Midbrain (tissue), 1 donor: Measurements from ENCODE around the gene APP.

Experiments
- DNase-seq: peaks from one replicate; lab custom pipeline; 2025; lab: John Stamatoyannopoulos, UW

Gene APP

DNA sequence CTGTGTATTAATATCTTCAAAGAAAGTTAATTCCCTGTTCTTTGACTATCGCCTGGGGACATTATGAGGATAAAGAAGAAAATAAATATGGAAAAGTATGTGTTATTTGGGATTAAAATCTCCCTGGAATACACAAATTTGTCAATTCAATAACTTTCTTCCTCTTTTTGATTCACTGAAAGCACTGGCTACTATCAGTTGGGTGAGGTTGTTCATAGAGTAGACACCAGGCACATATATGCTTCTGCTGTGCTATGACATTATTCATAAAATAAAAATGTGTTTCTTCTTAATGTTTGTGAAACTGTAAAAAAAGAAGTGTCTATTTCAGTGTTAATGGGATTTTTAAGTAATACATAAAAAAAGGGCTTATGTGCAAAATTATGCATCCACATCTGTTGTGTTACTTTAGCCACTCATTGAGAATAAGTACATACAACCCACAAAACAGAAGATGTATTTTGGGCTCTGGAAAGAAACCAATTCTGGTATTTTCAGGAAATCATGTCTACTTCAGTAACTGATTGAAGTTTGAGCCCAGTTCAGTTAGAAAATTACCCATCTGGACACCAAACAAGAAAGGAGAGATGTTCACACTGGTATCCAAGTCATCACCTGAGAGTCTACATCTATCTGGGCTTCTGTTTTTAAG, 266.4 kb downstream of the APP start:
- DNase-seq, result no peak

DNA sequence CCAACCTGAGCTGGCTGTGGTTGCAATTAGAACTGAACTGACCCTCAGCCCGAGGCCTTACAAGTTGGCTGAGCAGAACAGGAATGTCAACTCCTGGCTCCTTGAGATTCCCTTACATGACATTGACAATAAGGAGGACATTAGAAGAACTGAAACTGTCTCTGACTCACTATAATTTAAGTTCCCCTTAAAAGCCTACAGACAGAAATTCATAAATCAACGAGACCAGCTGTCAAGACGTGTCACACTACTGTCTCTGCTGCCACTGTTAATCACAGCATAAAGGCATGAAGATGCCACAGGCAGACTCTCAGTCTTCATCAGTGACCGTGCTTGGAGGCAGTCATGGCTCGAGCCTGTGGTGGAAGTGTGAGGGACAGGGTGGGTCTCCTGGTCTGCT, 267.0 kb downstream of the APP start:
- DNase-seq, result no peak

DNA sequence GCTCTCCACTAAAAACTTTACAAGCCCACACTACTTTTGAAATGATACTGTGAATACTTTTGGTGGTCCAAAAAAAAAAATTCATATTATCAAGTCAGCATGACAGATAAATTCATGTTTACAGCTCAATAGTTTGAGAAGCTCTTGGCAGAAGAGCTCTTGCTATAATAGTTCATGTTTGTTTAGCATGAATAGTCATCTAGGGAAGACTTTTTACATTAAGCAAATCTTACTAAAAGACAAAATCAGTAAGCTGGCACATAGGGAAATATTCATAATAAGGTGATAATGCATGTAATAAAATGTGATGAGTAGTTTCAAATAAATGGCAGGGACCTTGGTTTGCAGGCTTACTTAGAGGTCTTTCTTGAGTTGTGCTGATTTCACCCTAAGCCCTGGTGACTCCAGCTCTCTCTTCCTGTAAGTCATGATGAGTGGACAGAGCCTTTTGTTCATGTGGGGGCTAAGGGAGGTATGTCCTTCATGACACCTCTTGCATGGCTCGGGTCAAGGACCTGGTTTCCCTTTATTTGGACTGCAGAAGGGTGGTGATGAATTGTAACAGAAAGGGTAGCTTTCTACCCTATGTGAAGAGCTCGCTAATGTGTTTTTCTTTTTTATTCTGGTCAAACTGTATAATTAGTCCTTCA, 269.1 kb downstream of the APP start:
- DNase-seq, result no peak

DNA sequence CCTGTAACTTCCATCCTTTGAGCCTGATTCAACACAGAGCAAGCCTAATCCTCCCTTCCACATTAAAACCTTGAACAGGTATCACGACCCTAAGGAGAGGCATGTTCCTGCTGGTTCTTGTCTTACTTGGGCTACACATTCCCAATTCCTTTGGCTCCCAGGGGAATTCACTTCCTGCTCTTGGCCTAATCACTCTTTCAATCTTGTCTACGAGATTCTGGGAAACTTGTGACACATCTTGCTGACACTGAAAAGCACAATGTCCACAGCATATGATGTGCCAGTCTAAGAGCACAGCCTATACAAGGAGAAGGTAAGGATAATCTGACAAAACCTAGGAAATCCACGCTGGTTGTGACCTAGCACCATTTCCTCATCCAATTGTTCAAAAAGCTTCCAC, 271.9 kb downstream of the APP start:
- no peak for DNase-seq

DNA sequence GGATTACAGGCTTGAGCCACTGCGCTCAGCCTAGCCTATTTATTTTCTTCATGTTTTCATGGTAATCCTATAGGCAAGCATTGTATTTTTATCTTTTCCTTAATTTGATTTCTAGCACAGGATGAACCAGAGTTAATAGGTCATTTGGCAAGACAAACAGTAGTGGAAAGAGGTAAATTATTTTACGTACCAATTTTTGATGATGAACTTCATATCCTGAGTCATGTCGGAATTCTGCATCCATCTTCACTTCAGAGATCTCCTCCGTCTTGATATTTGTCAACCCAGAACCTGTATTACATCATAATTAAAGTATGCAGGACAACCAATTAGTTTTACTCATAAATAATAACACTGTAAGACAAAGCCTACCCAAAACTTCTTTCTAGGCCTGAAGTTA, 273.2 kb downstream of the APP start:
- no peak for DNase-seq

DNA sequence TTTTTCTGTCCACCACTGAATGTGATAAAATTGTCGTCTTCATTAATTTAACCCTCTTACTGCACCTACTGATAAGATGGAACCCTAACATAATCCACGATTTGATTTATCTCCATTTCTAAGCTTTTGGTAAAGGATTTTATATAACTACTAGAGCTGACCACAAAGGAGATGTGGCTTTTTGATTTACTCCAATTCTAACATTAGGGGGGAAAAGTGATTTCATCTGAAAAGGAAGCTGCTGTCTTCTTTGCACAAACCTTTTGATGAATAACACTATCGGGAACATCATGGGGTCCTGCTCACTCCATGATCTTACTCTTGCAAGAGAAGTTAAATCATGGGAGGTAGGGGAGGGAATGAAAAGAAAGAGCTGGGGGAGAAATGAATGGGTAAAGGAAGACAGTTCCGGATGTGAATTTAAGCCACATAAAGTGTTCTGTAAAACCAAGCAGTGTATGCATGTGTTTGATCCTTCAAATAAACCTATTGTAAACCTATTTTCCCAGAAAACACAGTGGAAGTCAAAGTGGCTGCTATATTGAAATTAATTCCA, 274.0 kb downstream of the APP start:
- no peak for DNase-seq

DNA sequence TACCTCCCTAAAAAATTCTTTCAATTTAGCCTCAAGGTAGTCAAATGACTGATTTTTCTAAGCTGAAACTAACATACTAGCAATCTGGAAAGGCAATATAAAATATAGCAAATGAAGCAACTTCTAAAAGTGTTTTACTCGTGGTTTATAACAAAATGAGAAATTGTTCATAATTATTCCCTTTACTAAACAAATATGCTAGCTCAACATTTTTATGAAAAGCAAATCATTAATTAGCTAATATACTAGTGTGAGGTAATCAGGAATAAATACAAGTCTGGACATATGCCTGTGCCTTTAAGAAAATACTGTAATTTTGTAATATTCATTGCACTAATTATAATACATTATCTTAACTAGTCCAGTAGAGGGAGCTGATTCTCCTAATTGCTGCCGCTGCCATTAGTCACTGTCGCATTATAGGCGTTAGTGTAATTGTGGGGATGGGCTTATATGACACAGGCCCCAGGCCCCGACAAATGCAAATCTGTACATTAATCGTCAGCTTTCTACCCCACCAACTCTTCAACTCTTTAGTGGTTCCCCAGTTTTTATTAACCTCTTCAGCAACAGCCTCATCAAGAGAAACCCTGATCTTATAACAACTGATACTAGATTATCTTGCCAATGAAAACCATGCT, 274.9 kb downstream of the APP start:
- peak; percentile 67 for DNase-seq

DNA sequence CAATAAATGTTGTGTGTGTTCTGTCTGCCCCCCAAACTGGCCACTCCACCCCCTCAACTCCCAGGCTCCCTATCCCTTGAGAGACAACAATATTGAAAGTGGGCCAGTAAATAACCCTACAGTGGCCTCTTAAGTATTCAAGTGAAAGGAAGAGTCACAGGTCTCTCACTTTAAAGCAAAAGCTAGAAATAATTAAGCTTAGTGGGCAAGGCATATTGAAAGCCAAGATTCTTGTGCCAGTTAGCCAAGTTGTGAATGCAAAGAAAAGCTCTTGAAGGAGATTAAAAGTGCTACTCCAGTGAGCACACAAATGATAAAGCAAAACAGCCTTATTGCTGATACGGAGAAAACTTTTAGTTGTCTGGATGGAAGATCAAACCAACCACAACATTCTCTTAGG, 277.4 kb downstream of the APP start:
- DNase-seq, result no peak

DNA sequence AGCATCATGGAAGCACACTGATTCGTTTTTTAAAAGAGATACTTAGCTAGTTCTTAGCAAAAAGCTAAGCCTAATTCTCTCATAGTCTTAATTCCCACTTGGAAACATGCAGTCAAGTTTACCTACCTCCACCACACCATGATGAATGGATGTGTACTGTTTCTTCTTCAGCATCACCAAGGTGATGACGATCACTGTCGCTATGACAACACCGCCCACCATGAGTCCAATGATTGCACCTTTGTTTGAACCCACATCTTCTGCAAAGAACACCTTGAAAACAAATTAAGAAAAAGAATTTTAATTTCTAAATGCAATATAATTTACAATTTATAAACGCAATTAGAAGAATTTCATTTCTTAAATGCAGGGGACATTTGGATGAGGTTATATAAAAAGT, 279.0 kb downstream of the APP start:
- no peak for DNase-seq

DNA sequence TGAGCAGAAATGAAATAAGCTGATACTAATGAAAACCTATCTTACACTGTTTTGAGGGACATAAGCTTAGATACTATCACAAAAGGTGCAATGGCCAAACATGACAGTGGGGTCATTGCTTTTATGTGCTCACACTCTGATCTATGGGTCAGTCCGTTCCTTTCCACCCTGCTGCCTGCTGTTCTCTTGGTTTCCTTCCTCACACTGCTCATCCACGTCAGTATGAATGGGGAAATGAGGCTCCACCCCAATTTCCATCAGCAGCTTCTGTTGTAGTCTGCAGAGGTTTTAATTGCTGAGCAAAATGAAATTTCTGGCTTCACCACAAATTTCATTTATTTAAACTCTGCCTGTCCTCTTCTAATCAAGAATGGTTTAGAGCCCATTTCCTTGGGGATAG, 280.6 kb downstream of the APP start:
- DNase-seq, result no peak

DNA sequence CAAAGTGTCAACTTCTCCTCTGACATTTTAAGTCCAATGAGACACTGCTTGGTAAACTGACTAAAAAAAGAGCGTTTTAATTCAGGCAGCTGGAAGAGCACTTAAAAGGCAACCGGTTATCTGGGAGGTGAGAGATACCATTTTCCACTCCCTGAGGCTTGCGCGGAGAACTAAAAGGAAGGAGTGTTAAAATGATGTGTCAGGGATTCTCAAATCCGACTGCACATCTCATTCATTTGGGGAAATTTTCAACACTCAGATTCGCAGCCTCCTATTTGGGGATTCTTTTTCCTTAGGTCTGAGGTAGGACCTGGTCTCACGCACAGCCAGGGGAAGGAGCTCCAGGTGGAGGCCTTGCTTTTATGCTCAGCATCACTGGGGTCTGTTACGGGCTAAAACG, 281.9 kb downstream of the APP start:
- no peak for DNase-seq

DNA sequence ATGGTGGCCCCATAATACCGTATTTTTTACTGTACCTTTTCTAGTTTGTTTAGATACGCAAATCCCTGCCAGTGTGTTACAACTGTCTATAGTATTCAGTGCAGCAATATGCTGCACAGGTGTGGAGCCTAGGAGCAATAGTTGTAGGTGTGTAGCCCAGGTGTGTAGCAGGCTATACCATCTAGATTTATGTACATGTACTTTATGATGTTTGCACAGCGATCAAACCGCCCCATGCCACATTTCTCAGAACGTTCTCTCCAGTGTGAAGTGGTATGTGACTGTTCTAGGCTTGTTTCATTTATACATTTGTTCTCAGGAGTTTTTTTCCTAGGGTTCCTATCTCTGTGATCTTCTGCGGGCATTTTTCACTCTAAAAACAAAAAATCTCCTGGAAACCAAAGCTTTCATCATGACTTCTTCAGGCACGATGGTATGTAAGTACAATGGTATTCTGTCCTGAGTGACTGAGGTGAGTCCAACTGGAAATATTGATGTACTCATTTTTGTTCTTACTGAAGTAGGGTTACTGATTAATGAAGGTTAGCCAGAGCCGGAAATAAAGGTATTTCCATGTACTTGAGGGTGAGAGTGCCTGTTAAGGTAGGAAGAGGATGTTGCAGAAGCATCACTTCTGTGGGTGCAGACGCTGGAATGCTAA, 282.8 kb downstream of the APP start:
- DNase-seq, result no peak

DNA sequence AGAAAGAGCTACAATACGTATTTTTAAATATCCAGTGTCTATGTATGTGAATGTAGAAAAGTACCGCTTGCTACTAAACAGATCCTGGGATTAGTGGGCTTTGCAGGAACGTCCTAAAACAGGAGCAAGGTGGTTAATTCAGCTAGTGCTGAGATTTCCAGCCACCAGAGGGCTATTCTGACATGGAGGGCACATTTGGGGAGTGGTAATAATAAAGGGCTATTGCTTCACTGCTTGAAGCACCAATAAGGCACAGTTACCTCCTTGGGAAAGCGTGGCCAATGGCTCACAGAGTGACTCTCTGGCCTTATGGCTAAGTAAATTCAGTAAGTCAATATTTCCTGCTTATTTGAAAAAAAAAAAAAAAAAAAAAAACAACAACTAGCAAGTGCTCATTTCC, 283.4 kb downstream of the APP start:
- DNase-seq, result no peak

DNA sequence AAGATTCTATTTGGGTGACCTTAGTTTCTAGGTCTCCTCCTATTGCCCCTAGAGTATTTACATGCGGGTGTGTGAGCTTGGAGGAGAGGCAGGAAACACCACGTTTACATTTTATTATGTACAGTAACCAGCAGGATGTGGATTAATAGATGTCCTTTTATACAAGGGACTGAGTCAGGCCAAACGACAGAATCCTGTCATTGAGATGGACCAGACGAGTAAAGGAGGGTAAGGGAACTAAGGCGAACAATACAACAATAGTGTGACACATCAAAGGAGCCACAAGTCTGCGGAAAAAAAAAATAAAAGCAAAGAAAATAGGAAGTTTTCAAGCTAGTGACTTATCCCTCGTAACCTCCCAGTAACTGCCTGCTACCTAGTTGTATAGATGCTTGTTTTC, 284.7 kb downstream of the APP start:
- DNase-seq, result no peak

DNA sequence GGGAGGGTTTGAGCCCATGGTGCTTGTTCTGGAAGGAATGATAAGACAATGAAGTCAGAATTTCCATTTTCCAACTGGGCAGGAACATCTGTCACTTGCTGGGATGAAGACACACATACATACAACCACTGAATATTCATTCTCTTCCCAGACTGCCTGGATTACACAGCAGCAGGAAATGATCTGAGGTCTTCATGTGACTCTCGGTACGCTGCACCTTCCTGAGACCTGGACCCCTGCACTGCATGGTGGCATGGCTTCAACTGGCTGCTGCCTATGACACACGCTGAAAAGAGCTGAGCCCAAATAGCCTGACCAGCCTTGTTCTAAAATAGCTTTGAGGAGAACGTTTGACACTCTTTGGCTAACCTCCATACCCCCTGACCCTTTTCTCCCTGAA, 285.2 kb downstream of the APP start:
- DNase-seq, result no peak

DNA sequence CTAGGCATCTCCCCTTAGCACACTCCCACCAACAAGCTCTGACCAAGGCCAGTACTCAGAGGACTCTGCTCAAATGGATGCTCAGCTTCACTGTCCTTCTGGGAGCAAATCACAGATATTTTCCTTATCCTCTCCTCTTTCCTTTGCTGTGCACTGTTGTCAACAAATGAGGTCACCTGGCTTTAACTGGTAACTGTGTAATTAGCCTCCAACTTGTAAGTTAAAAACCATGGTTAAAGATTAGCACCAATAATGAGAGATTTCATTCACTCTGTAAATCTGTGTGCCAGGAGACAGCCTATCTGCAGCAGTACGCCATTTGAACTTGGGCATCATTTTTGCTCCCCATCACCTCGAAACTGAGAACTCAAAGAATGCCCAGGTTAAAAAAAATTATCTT, 286.3 kb downstream of the APP start:
- DNase-seq, result no peak

DNA sequence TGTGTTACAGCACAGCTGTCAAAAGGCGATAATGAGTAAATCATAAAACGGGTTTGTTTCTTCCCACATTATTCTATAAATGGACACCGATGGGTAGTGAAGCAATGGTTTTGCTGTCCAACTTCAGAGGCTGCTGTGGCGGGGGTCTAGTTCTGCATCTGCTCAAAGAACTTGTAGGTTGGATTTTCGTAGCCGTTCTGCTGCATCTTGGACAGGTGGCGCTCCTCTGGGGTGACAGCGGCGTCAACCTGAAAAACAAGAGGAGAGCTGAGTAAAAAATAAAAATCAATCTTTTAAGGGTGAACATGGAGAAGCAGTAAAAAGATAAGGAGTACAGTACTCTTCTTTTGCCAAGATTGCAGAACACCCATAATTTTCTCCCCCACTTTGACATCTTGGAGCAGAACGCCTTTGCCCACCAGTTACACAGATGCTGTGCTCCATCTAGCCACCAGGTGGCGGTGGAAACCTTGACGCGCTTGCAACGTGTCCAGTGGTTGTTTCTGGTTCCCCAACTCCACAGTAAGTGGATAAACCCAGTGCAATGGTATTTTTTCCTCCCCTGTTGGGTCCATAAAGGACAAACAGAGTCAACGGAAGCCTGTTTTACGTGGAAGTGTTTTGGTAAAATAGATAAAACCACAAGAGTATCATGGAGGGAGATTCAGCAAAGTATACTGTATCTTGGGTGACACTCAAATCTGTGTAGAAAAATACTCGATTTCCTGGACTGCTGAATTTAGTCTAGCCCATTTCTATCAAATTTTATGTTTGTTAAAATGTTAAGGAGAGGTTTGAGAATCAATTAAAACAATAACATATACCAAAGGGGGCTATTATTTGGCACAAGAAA, 288.8 kb downstream of the APP start:
- peak; percentile 79 for DNase-seq

DNA sequence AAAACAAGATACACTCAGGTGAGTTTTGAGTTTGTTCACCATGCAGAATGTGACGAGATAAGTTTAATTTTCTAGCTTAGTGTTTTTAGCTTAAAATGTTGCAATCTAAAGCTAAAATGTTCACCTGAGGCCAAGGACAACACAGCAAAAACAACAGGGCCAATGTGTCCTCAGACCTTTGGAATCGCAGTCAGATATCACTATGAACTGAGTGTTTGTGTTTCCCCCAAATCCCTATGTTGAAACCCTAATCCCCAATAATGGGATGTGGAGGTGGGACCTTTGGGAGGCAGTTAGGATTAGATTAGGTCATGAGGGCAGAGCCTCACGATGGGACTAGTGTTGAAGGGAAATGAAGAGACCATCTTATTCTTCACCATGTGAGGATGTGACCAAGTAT, 291.4 kb downstream of the APP start:
- DNase-seq, result no peak

DNA sequence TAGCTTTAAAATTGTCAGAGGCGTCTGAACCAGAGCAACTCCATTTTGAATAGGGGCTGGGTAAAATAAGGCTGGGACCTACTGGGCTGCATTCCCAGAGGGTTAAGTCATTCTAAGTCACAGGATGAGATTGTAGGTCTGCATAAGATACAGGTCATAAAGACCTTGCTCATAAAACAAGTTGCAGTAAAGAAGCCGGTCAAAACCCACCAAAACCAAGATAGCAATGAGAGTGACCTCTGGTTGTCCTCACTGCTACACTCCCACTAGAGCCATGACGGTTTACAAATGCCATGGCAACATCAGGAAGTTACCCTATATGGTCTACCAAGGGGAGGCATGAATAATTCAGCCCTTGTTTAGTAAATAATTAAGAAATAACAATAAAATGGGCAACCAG, 292.2 kb downstream of the APP start:
- no peak for DNase-seq

DNA sequence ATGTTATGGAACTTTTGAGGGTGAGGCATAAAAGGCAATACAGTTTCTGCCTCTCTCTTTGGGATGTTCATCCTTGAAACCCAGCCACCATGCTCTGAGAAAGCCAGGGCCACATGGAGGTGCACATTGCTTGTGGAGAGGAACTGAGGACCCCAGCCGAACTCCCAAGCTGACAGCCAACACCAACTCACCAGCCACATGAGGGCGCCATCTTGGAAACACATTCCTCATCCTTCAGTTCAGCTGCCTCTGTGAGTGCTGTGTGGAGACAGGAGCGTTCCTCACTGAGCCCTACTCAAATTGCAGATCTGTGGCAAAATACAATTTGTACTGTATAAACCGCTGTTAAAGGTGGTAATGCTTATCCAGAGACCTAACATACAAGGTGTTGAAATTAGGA, 298.3 kb downstream of the APP start:
- DNase-seq, result no peak

DNA sequence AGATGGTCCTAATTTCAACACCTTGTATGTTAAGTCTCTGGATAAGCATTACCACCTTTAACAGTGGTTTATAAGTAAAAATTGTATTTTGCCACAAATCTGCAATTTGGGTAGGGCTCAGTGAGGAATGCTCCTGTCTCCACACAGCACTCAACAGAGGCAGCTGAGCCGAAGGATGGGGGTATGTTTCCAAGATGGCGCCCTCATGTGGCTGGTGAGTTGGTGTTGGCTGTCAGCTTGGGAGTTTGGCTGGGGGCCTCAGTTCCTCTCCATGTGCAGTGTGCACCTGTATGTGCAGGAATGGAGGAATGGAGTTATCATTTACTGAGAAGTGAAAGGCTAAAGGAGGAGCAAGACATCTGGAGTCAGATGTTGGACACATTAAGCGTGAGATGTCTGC, 299.0 kb downstream of the APP start:
- no peak for DNase-seq

DNA sequence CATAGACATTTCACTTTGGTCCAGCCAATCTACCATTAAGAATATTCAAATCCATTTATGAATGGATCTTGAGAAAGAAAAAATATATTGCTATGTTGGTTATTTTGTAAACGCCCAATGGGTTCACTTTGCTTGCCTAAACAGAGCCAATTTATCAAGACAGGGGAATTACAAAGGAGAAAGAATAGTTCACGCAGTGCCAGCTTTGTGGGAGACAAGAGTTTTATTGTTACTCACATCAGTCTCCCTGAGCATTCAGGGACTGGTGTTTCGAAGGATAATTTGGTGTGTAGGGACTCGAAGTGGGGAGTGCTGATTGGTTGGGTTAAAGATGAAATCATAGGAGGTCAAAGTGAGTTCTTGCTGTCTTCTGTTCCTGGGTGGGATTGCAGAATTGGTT, 300.5 kb downstream of the APP start:
- peak; percentile 65 for DNase-seq
